H1 (cell line): ENCODE results near the gene TPPP. TPM values are rescaled to one million over a fixed set of nuclear protein-coding genes. Genes with fewer than 3 reads are reported as not detected.

ENCODE experiments used
- NANOG ChIP-seq: IDR thresholded peaks from 2 replicates; pipeline ENCODE4 v1.6.1; 2011; ENCODE audit warnings: low read length, low read depth, mild to moderate bottlenecking, inconsistent platforms; ENCODE audit not compliant: insufficient read depth, poor library complexity, severe bottlenecking
- polyA plus RNA-seq, 7 experiments: library from polyadenylated mRNA; depleted of rRNA in 3 of 7; stranded (reverse) in 5 of 7; unstranded in 2 of 7; fragments of >200 nt in 5 of 7; fragments of 200-250 nt in 2 of 7; gene quantifications; 1 replicate in 5 of 7; 2 replicates in 1 of 7; 4 replicates in 1 of 7; pipeline versions ENCODE4 v1.2.1 to v1.2.3, GENCODE V29; 2011 to 2013; ENCODE audit warnings: missing spikeins in 2 of 7, mixed read lengths in 2 of 7
- total RNA-seq: library from RNA; stranded (reverse); fragmentation: NEBNext Ultra II Directional; extraction: Animal tissue kit (Norgen Biotek cat#: 25700); gene quantifications from 2 replicates; pipeline ENCODE4 v1.2.1, GENCODE V29; 2021

The TPPP gene
- total and polyA plus RNA-seq, 2 of the 8 experiments (the other 6 are each of a cell fraction or from before 2014, with no cell fraction given): 0.36 to 0.93 TPM

DNA sequence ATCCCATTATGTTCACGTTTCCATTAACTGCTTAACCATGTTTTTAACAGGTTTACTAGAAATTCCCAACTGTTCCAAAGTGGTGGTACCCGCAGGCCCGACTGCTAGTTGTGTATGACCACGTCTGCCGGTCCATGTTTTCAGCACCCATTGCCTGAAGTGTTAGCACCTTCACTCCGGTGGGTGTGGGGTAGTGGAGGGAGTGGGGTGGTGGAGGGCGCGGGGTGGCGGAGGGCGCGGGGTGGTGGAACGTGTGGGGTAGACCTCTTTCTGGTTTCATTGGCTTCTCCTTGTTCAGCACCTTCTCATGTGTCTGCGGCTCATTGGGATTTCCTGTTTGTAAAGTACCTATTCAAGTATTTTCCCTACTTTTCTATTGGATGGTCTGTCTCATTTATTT is 37.7 kb downstream of the TPPP start (continued):
- no peak for TF ChIP-seq NANOG
